Common myeloid progenitor, CD34-positive (primary cell): ENCODE measurements around the gene AXIN1.

Experiments
- CTCF ChIA-PET: fragments of 350-600 bp; sonication (Branson Sonifier 250); formaldehyde crosslinking; loops from one replicate; lab custom pipeline; 2021; ENCODE audit warnings: antibody characterized with exemption; lab: Charles Lee
- POLR2A ChIA-PET: fragments of 350-600 bp; sonication (Branson Sonifier 250); formaldehyde crosslinking; loops from one replicate; lab custom pipeline; 2021; ENCODE audit warnings: antibody characterized with exemption; lab: Charles Lee
- DNase-seq, 3 donors: peaks; one replicate each; pipeline versions ENCODE4 v3.0.0 to v3.0.0-alpha.2; 2013
- H3K27ac ChIP-seq, 2 experiments: 1 replicate in 1 of 2; 2 replicates in 1 of 2; pipeline ENCODE4 v1.7.0; 2013; ENCODE audit warnings: inconsistent platforms in 2 of 2, low read length in 2 of 2, mild to moderate bottlenecking in 2 of 2, low read depth in 1 of 2, moderate library complexity in 1 of 2; ENCODE audit not compliant: severe bottlenecking in 2 of 2, insufficient read depth in 1 of 2, poor library complexity in 1 of 2
- H3K27me3 ChIP-seq, 5 experiments: replicated peaks in 2 of 5; 1 replicate in 3 of 5; 2 replicates in 2 of 5; pipeline versions ENCODE4 v1.6.1 to v1.7.0; 2013; ENCODE audit warnings: low read length in 4 of 5, mild to moderate bottlenecking in 2 of 5, moderate library complexity in 2 of 5, inconsistent platforms in 1 of 5; ENCODE audit not compliant: insufficient read depth in 5 of 5, control insufficient read depth in 4 of 5
- H3K36me3 ChIP-seq, 4 experiments: 1 replicate in 2 of 4; 2 replicates in 2 of 4; pipeline versions ENCODE4 v1.6.1 to v1.7.0; 2013; ENCODE audit warnings: low read length in 3 of 4, control low read depth in 1 of 4, mild to moderate bottlenecking in 1 of 4; ENCODE audit not compliant: control insufficient read depth in 4 of 4, insufficient read depth in 4 of 4
- H3K4me1 ChIP-seq, 4 experiments: 1 replicate in 3 of 4; 2 replicates in 1 of 4; pipeline versions ENCODE4 v1.6.1 to v1.7.1; 2013; ENCODE audit warnings: low read length in 3 of 4, mild to moderate bottlenecking in 3 of 4, control low read depth in 1 of 4, inconsistent platforms in 1 of 4, moderate library complexity in 1 of 4; ENCODE audit not compliant: control insufficient read depth in 4 of 4, insufficient read depth in 4 of 4; ENCODE audit errors: control extremely low read depth in 1 of 4
- H3K4me3 ChIP-seq, 7 experiments: 1 replicate in 4 of 7; 2 replicates in 3 of 7; pipeline versions ENCODE4 v1.5.1 to v1.7.0; 2013; ENCODE audit warnings: mild to moderate bottlenecking in 7 of 7, low read length in 6 of 7, moderate library complexity in 6 of 7, inconsistent platforms in 2 of 7, low read depth in 2 of 7, control low read depth in 1 of 7; ENCODE audit not compliant: insufficient read depth in 4 of 7, control insufficient read depth in 1 of 7; ENCODE audit errors: extremely low read depth in 1 of 7
- H3K9me3 ChIP-seq, 5 experiments: 1 replicate in 4 of 5; 2 replicates in 1 of 5; pipeline versions ENCODE4 v1.6.1 to v1.7.1; 2013; ENCODE audit warnings: low read length in 4 of 5, mild to moderate bottlenecking in 2 of 5, inconsistent platforms in 1 of 5, low read depth in 1 of 5, moderate library complexity in 1 of 5; ENCODE audit not compliant: control insufficient read depth in 4 of 5, insufficient read depth in 2 of 5; ENCODE audit errors: control extremely low read depth in 1 of 5
- WGBS: methylation state at CpG from one replicate; pipeline ENCODE4 v1.1.5; 2013; ENCODE audit not compliant: insufficient coverage; 5-methylcytosine and 5-hydroxymethylcytosine counted together

AXIN1 gene

GRCh38 chr16:264440-264951, 88.0 kb downstream of the AXIN1 start:
- H3K27ac ChIP-seq: no peak overlapping the region
- no peaks in the 10 kb centered on the region for H3K9me3 ChIP-seq
- no peak overlapping the region for H3K4me3 ChIP-seq
- ChIA-PET CTCF (interaction anchor here (1.4 kb wide), 1 partner anchor 25 kb away, joined by 4 read pairs; no protein-coding TSS in a partner anchor), POLR2A (no interaction called here)
- no peaks in the 10 kb centered on the region for H3K27me3 ChIP-seq
- H3K4me1 ChIP-seq: peaks cover 0 to 4% (median under 1%) of the 10 kb centered on the region in 4 experiments
- no peak for DNase-seq
- 94% methylated on average over 23 of the region's 23 CpGs for WGBS
- H3K36me3 ChIP-seq: peaks cover 0 to 57% (median 32%) of the 10 kb centered on the region in 4 experiments

GRCh38 chr16:263944-264343, 88.6 kb downstream of the AXIN1 start:
- peaks cover 0 to 6% (median 2%) of the 10 kb centered on the region in 4 experiments for H3K4me1 ChIP-seq
- H3K36me3 ChIP-seq: peaks cover 0 to 62% (median 32%) of the 10 kb centered on the region in 4 experiments
- H3K27me3 ChIP-seq: no peaks in the 10 kb centered on the region
- no peak for DNase-seq
- ChIA-PET POLR2A (no interaction called here), CTCF (interaction anchor here (1.0 to 1.4 kb wide), 2 partner anchors 10 to 24 kb away, joined by 3 to 4 read pairs; no protein-coding TSS in a partner anchor)
- H3K4me3 ChIP-seq: no peak overlapping the region
- WGBS: 97% methylated on average over 16 of the region's 17 CpGs
- H3K27ac ChIP-seq: no peak overlapping the region
- no peaks in the 10 kb centered on the region for H3K9me3 ChIP-seq

GRCh38 chr16:263182-263774, 89.2 kb downstream of the AXIN1 start:
- H3K27me3 ChIP-seq: no peaks in the 10 kb centered on the region
- POLR2A ChIA-PET: no interaction called here
- no peak overlapping the region for H3K4me3 ChIP-seq
- 96% methylated on average over 35 of the region's 35 CpGs for WGBS
- H3K27ac ChIP-seq: no peak overlapping the region
- H3K36me3 ChIP-seq: peaks cover 0 to 62% (median 32%) of the 10 kb centered on the region in 4 experiments
- CTCF ChIA-PET: interaction anchor here (1.0 to 1.4 kb wide), 2 partner anchors 9 to 24 kb away, joined by 3 to 4 read pairs; no protein-coding TSS in a partner anchor
- peaks cover 0 to 6% (median 3%) of the 10 kb centered on the region in 4 experiments for H3K4me1 ChIP-seq
- DNase-seq: no peak
- H3K9me3 ChIP-seq: no peaks in the 10 kb centered on the region

- ChIA-PET POLR2A (no interaction called here), CTCF (no interaction called here)
- 96% methylated on average over 23 of the region's 29 CpGs for WGBS
- no peak overlapping the region for H3K4me3 ChIP-seq
- H3K36me3 ChIP-seq: peaks cover 0 to 64% (median 32%) of the 10 kb centered on the region in 4 experiments
- no peaks in the 10 kb centered on the region for H3K9me3 ChIP-seq
- H3K27me3 ChIP-seq: no peaks in the 10 kb centered on the region
- H3K4me1 ChIP-seq: peaks cover 0 to 6% (median 3%) of the 10 kb centered on the region in 4 experiments
- DNase-seq: no peak
- H3K27ac ChIP-seq: no peak overlapping the region
Observed at GRCh38 chr16:262121-262745, 90.3 kb downstream of the AXIN1 start.

- no peak overlapping the region for H3K4me3 ChIP-seq
- POLR2A ChIA-PET: no interaction called here
- no peak for DNase-seq
- peaks cover 0 to 68% (median 33%) of the 10 kb centered on the region in 4 experiments for H3K36me3 ChIP-seq
- 94% methylated on average over 25 of the region's 28 CpGs for WGBS
- H3K27ac ChIP-seq: no peak overlapping the region
- H3K9me3 ChIP-seq: no peaks in the 10 kb centered on the region
- no peaks in the 10 kb centered on the region for H3K27me3 ChIP-seq
- peaks cover 0 to 6% (median 3%) of the 10 kb centered on the region in 4 experiments for H3K4me1 ChIP-seq
- CTCF ChIA-PET: no interaction called here
Observed at GRCh38 chr16:261031-261691, 91.4 kb downstream of the AXIN1 start.

GRCh38 chr16:260326-260725, 92.2 kb downstream of the AXIN1 start:
- Histone ChIP-seq H3K9me3 (no peaks in the 10 kb centered on the region), H3K4me1 (peaks cover 0 to 6% (median 3%) of the 10 kb centered on the region in 4 experiments), H3K27me3 (no peaks in the 10 kb centered on the region), H3K27ac (no peak overlapping the region), H3K36me3 (peaks cover 0 to 74% (median 33%) of the 10 kb centered on the region in 4 experiments), H3K4me3 (no peak overlapping the region)
- POLR2A ChIA-PET: no interaction called here
- DNase-seq: no peak
- WGBS: 99% methylated on average over 15 of the region's 19 CpGs
- CTCF ChIA-PET: no interaction called here
